ENCODE measurements around the gene SLC48A1.
A peak's percentile ranks its signal among the peaks of the same experiment; 100 is the strongest.

SLC48A1 gene

GRCh38 chr12:47769234-47770085, 3.6 kb upstream of the SLC48A1 start:
- CTCF ChIA-PET, result interaction anchor here (0.9 to 19.0 kb wide), 7 partner anchors 7 to 68 kb away, joined by 3 to 597 read pairs (median 78); partner anchors contain the start of gene RAPGEF3
- DNase-seq, result no peak
- no peak overlapping the region for H3K27ac Mint-ChIP-seq
- peaks cover 28% of the 10 kb centered on the region for H3K4me1 Mint-ChIP-seq
- H3K4me3 Mint-ChIP-seq, result no peak overlapping the region
- no peaks in the 10 kb centered on the region for H3K9me3 Mint-ChIP-seq
- no peaks in the 10 kb centered on the region for H3K36me3 Mint-ChIP-seq
- H3K27me3 Mint-ChIP-seq, result peaks cover 33% of the 10 kb centered on the region

GRCh38 chr12:47770086-47770726, 2.8 kb upstream of the SLC48A1 start:
- Mint-ChIP-seq H3K4me3 (no peak overlapping the region), H3K36me3 (no peaks in the 10 kb centered on the region), H3K4me1 (peaks cover 35% of the 10 kb centered on the region), H3K27me3 (peaks cover 28% of the 10 kb centered on the region), H3K27ac (no peak overlapping the region), H3K9me3 (no peaks in the 10 kb centered on the region)
- DNase-seq, result no peak
- CTCF ChIA-PET, result interaction anchor here (0.9 to 19.0 kb wide), 6 partner anchors 8 to 67 kb away, joined by 3 to 597 read pairs (median 93); partner anchors contain the start of gene RAPGEF3

GRCh38 chr12:47771304-47771703, 1.7 kb upstream of the SLC48A1 start:
- peak overlapping the region; percentile 17 for H3K4me3 Mint-ChIP-seq
- peaks cover 17% of the 10 kb centered on the region for H3K27me3 Mint-ChIP-seq
- H3K9me3 Mint-ChIP-seq, result no peaks in the 10 kb centered on the region
- no peaks in the 10 kb centered on the region for H3K36me3 Mint-ChIP-seq
- no peak for DNase-seq
- H3K27ac Mint-ChIP-seq, result no peak overlapping the region
- CTCF ChIA-PET, result interaction anchor here (0.9 to 19.0 kb wide), 4 partner anchors 9 to 66 kb away, joined by 3 to 597 read pairs (median 132); no protein-coding TSS in a partner anchor
- peaks cover 40% of the 10 kb centered on the region for H3K4me1 Mint-ChIP-seq

- H3K27ac Mint-ChIP-seq, result peak overlapping the region; percentile 6
- DNase-seq, result no peak
- no peaks in the 10 kb centered on the region for H3K9me3 Mint-ChIP-seq
- H3K4me3 Mint-ChIP-seq, result peak overlapping the region; percentile 77
- H3K27me3 Mint-ChIP-seq, result peaks cover 8% of the 10 kb centered on the region
- H3K36me3 Mint-ChIP-seq, result no peaks in the 10 kb centered on the region
- CTCF ChIA-PET, result interaction anchor here (0.8 to 19.0 kb wide), 9 partner anchors 9 to 65 kb away, joined by 3 to 597 read pairs (median 5); no protein-coding TSS in a partner anchor
- H3K4me1 Mint-ChIP-seq, result peaks cover 41% of the 10 kb centered on the region
Measured at GRCh38 chr12:47772094-47772660, 861 bp upstream of the SLC48A1 start.

- CTCF ChIA-PET, result interaction anchor here (1.0 to 19.0 kb wide), 7 partner anchors 9 to 64 kb away, joined by 3 to 597 read pairs (median 8); no protein-coding TSS in a partner anchor
- H3K36me3 Mint-ChIP-seq, result no peaks in the 10 kb centered on the region
- H3K4me3 Mint-ChIP-seq, result peak overlapping the region; percentile 77
- H3K9me3 Mint-ChIP-seq, result no peaks in the 10 kb centered on the region
- no peak for DNase-seq
- H3K4me1 Mint-ChIP-seq, result peaks cover 41% of the 10 kb centered on the region
- peak overlapping the region; percentile 6 for H3K27ac Mint-ChIP-seq
- peaks cover 5% of the 10 kb centered on the region for H3K27me3 Mint-ChIP-seq
Measured at GRCh38 chr12:47772738-47773061, 338 bp upstream of the SLC48A1 start.

- CTCF ChIA-PET, result interaction anchor here (1.8 to 19.0 kb wide), 3 partner anchors 11 to 63 kb away, joined by 8 to 597 read pairs (median 155); no protein-coding TSS in a partner anchor
- H3K36me3 Mint-ChIP-seq, result peaks cover 2% of the 10 kb centered on the region
- peaks cover 50% of the 10 kb centered on the region for H3K4me1 Mint-ChIP-seq
- peak overlapping the region; percentile 91 for H3K4me3 Mint-ChIP-seq
- peaks cover 5% of the 10 kb centered on the region for H3K27me3 Mint-ChIP-seq
- H3K27ac Mint-ChIP-seq, result peak overlapping the region; percentile 88
- DNase-seq, result no peak
- no peaks in the 10 kb centered on the region for H3K9me3 Mint-ChIP-seq
Measured at GRCh38 chr12:47773858-47774580, 981 bp downstream of the SLC48A1 start.

- DNase-seq, result no peak
- peaks cover 6% of the 10 kb centered on the region for H3K36me3 Mint-ChIP-seq
- H3K4me1 Mint-ChIP-seq, result peaks cover 56% of the 10 kb centered on the region
- H3K27ac Mint-ChIP-seq, result no peak overlapping the region
- peak overlapping the region; percentile 91 for H3K4me3 Mint-ChIP-seq
- no peaks in the 10 kb centered on the region for H3K9me3 Mint-ChIP-seq
- CTCF ChIA-PET, result interaction anchor here (2.3 to 19.0 kb wide), 4 partner anchors 6 to 64 kb away, joined by 5 to 597 read pairs (median 98); partner anchors contain the start of gene RAPGEF3
- H3K27me3 Mint-ChIP-seq, result peaks cover 5% of the 10 kb centered on the region
Measured at GRCh38 chr12:47774663-47775062, 1.6 kb downstream of the SLC48A1 start.

- Mint-ChIP-seq H3K27ac (peak overlapping the region; percentile 26), H3K4me3 (peak overlapping the region; percentile 38), H3K4me1 (peaks cover 56% of the 10 kb centered on the region), H3K9me3 (no peaks in the 10 kb centered on the region), H3K36me3 (peaks cover 6% of the 10 kb centered on the region), H3K27me3 (peaks cover 5% of the 10 kb centered on the region)
- CTCF ChIA-PET, result interaction anchor here (1.5 to 19.0 kb wide), 6 partner anchors 7 to 64 kb away, joined by 3 to 597 read pairs (median 42); partner anchors contain the start of gene RAPGEF3
- no peak for DNase-seq
Measured at GRCh38 chr12:47775100-47775911, 2.3 kb downstream of the SLC48A1 start.

GRCh38 chr12:47776471-47777143, 3.6 kb downstream of the SLC48A1 start:
- DNase-seq, result no peak
- Mint-ChIP-seq H3K36me3 (peaks cover 12% of the 10 kb centered on the region), H3K4me3 (no peak overlapping the region), H3K27ac (peak overlapping the region; percentile 3), H3K9me3 (no peaks in the 10 kb centered on the region), H3K27me3 (peaks cover 5% of the 10 kb centered on the region), H3K4me1 (peaks cover 62% of the 10 kb centered on the region)
- CTCF ChIA-PET, result interaction anchor here (1.0 to 19.0 kb wide), 13 partner anchors 8 to 174 kb away, joined by 3 to 597 read pairs (median 4); partner anchors contain the start of gene RAPGEF3

- Mint-ChIP-seq H3K9me3 (no peaks in the 10 kb centered on the region), H3K4me1 (peaks cover 65% of the 10 kb centered on the region), H3K4me3 (no peak overlapping the region), H3K27ac (no peak overlapping the region), H3K36me3 (peaks cover 15% of the 10 kb centered on the region), H3K27me3 (peaks cover 5% of the 10 kb centered on the region)
- no peak for DNase-seq
- CTCF ChIA-PET, result interaction anchor here (0.6 to 19.0 kb wide), 12 partner anchors 9 to 190 kb away, joined by 3 to 597 read pairs (median 4); no protein-coding TSS in a partner anchor
Measured at GRCh38 chr12:47777151-47777550, 4.1 kb downstream of the SLC48A1 start.

GRCh38 chr12:47777741-47778558, 4.9 kb downstream of the SLC48A1 start:
- Mint-ChIP-seq H3K36me3 (peaks cover 19% of the 10 kb centered on the region), H3K4me3 (peak overlapping the region; percentile 35), H3K9me3 (no peaks in the 10 kb centered on the region), H3K27me3 (peaks cover 5% of the 10 kb centered on the region), H3K4me1 (peaks cover 62% of the 10 kb centered on the region), H3K27ac (peak overlapping the region; percentile 42)
- no peak for DNase-seq
- CTCF ChIA-PET, result interaction anchor here (0.6 to 19.0 kb wide), 18 partner anchors 10 to 189 kb away, joined by 3 to 597 read pairs (median 4); partner anchors contain the start of gene RAPGEF3

Measured in activated naive CD4-positive, alpha-beta T cell treated with anti-CD3 and anti-CD28 coated beads, Interleukin-2, amount 10 ng/mL, durations not matched to agents 7 days and 5 days (primary cell).